ENCODE data around the gene RBM14. TPM values are rescaled to one million over a fixed set of nuclear protein-coding genes. Genes with fewer than 3 reads are reported as not detected.
A peak's percentile ranks its signal among the peaks of the same experiment; 100 is the strongest.
"Not testable (repeated sequence)": the region's sequence is repeated elsewhere in the genome, so short reads cannot be mapped to it uniquely, and the experiment has no call there.

Gene RBM14
- total RNA-seq, 4 donors from 2014 or later: 42.4 to 72.6 (median 61.5) TPM

DNA sequence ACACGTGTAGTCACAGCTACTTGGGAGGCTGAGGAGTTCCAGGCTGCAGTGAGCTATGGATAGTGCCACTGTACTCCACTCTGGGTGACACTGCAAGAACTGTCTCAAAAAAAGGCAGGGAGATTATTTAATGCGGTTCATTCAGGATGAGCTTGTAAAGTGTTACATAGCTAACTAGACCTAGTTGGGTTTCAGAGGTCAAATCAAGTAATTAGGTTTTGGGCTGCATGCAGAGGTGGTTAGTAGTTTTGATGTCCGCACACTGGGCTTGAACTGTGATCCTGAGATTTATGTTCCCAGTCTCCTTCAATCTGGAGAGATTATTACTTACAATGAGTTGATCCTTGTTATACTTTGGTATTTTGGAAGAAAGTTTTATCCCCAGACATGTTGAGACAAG is 20.0 kb downstream of the RBM14 start:
- H3K4me1 ChIP-seq: peaks cover 7 to 43% (median 28%) of the 10 kb centered on the region in 4 donors
- no peak overlapping the region for H3K4me3 ChIP-seq
- WGBS, 2 donors: 67 to 82% methylated on average over 3 of the region's 3 CpGs
- no peak overlapping the region for H3K27ac ChIP-seq
- no peaks in the 10 kb centered on the region for H3K9me3 ChIP-seq
- no peak for TF ChIP-seq POLR2A (IDR thresholded peaks at IDR 0.05)
- TF ChIP-seq EP300 (IDR thresholded peaks at IDR 0.05): no peak
- TF ChIP-seq, protein P1, sequence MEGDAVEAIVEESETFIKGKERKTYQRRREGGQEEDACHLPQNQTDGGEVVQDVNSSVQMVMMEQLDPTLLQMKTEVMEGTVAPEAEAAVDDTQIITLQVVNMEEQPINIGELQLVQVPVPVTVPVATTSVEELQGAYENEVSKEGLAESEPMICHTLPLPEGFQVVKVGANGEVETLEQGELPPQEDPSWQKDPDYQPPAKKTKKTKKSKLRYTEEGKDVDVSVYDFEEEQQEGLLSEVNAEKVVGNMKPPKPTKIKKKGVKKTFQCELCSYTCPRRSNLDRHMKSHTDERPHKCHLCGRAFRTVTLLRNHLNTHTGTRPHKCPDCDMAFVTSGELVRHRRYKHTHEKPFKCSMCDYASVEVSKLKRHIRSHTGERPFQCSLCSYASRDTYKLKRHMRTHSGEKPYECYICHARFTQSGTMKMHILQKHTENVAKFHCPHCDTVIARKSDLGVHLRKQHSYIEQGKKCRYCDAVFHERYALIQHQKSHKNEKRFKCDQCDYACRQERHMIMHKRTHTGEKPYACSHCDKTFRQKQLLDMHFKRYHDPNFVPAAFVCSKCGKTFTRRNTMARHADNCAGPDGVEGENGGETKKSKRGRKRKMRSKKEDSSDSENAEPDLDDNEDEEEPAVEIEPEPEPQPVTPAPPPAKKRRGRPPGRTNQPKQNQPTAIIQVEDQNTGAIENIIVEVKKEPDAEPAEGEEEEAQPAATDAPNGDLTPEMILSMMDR (IDR thresholded peaks at IDR 0.05): no peak
- no peak for DNase-seq (ENCODE audit: low spot score in 2 of 2)
- no peaks in the 10 kb centered on the region for H3K27me3 ChIP-seq
- peaks cover 0 to 23% (median 10%) of the 10 kb centered on the region in 3 donors for H3K36me3 ChIP-seq

DNA sequence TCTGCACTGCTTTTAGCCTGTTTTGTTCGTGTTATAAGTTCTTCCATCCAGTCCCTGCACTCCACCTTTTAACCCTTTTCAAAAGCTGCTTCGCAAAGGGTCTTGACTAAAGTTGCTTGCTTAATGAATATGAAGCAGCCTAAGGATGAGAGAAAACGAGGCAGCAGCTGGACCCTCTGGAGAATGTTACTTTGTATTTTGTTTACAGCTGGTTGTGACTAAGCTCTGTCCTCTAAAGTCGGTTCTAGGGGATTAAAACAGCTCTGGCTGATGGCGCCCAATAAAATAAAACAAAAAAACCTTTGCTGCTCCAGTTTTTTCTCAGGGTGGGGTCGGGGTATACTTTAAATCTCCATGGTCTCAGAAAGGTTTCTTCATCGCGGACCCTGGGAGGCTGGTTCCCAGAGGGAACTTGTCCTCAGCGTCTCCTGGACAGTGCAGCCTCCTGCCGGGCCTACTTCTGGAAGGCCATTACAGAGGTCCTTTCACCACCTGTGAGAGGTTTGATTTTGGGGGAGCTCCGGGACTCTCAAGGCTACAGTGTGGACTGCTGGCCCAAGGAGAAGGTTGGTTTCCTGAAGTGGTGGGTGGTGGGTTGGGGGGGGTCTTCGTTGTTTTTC is 21.2 kb downstream of the RBM14 start:
- WGBS, 2 donors: 30 to 35% methylated on average over 12 of the region's 12 CpGs
- DNase-seq (ENCODE audit: low spot score in 2 of 2): no peak
- Histone ChIP-seq H3K27ac (peak overlapping the region; percentile 45 to 95 (median 90)), H3K27me3 (no peaks in the 10 kb centered on the region), H3K4me3 (peak overlapping the region; percentile 53 to 91 (median 75)), H3K9me3 (no peaks in the 10 kb centered on the region), H3K36me3 (peaks cover 0 to 23% (median 10%) of the 10 kb centered on the region in 3 donors), H3K4me1 (peaks cover 7 to 50% (median 40%) of the 10 kb centered on the region in 4 donors)
- TF ChIP-seq, protein P1 (IDR thresholded peaks at IDR 0.05): no peak
- TF ChIP-seq POLR2A (IDR thresholded peaks at IDR 0.05): no peak
- no peak for TF ChIP-seq EP300 (IDR thresholded peaks at IDR 0.05)

DNA sequence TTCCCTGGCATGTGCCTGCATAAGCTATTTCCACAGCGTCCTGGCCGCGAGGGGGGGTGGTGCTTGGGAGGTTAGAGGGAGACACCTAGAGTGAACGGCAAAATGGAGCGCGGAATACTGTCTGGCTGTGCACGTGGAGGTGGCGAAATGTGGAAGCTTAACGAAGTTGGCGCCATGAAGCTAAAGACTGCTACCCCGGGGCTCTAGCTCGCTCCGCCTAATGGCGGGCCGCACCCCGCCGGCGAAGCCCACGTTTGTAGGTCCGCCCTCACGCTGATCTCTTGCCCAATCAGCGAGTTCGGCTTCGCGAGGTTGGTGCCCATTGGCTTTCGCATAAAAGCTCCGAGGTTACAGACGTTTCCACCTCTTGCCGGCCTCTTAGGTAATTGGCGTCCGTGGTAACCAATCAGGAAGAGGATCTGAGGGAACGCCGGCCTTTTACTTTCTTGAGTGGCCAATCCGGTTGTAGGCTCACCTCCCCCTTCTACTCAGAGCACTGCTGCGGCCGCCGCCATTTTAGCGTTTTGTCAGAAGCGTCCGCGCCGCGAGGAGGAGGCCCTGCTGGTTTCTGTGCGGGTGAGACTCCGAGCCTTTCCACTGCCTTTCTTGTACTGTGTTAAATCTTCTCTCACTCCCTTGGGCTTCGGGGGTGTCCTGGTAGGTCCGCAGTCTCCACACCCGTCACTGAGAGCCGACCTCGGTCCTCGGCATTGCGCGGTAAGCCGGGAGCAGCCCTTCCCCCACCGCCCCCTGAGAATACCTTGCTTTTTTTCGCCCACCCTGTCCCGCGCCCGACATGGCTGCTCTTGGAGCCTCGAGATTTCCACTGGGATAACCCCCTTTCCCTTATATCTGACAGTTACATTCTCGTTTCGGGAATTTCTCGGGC is 22.0 kb downstream of the RBM14 start, which contains the start of gene RBM4:
RBM4 (plus strand) TSS at position 527 of the 889 bp plus-strand sequence. CDS start 1,009 bp downstream, outside the sequence.
- peak; percentile 15 to 99 for TF ChIP-seq EP300 (IDR thresholded peaks at IDR 0.05)
- peak; percentile 84 to 97 for TF ChIP-seq POLR2A (IDR thresholded peaks at IDR 0.05)
- TF ChIP-seq, protein P1 (IDR thresholded peaks at IDR 0.05): peak in 1 of 5 experiments; percentile 49
- H3K4me3 ChIP-seq: peak within 1 kb of the TSS; percentile 75 to 91 (median 80)
- peak within 1 kb of the TSS; percentile 81 to 95 (median 90) for H3K27ac ChIP-seq
- peak; percentile 93 to 98 for DNase-seq (ENCODE audit: low spot score in 2 of 2)
- peaks cover 7 to 58% (median 44%) of the 10 kb centered on the region in 4 donors for H3K4me1 ChIP-seq
- no peaks in the 10 kb centered on the region for H3K27me3 ChIP-seq
- 0% methylated on average over 61 to 62 of the region's 63 CpGs for WGBS, 2 donors
- no peaks in the 10 kb centered on the region for H3K9me3 ChIP-seq
- H3K36me3 ChIP-seq: peaks cover 0 to 26% (median 12%) of the 10 kb centered on the region in 3 donors

DNA sequence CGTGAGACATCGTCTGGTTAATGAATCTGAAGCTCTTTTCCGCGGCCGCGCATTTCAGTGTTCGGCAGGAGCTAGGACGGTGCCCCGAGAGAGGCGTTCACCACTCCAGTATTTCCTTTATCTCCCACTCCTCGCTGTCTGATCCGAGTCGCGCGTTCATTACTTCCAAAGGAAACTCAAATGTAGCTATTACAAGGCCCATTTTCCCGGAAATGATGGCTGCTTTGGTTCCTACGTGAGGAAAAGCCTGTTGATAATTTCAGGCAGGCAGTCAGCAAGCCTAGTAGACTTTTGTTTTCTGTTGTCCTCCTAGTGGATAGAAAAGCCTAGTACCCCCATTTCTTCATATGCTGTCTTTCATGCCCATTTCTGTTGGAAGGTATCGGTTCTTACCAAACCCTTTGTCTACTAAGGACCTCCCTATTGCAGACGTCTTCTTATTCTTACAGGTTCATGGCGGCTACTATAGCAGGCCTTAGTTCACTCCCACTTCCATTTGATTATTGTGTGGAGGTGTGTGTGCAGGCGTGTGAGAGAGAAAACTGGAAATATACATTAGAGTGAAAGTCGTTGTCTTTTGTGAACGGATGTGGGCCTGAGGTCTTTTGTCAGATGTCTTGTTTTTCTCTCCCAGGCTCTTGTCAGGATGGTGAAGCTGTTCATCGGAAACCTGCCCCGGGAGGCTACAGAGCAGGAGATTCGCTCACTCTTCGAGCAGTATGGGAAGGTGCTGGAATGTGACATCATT is 22.8 kb downstream of the RBM14 start:
- WGBS, 2 donors: 2 to 4% methylated on average over 27 of the region's 27 CpGs
- peak in 1 of 2 donors; percentile 27 for DNase-seq (ENCODE audit: low spot score in 2 of 2)
- TF ChIP-seq POLR2A (IDR thresholded peaks at IDR 0.05): no peak
- no peak for TF ChIP-seq EP300 (IDR thresholded peaks at IDR 0.05)
- TF ChIP-seq, protein P1 (IDR thresholded peaks at IDR 0.05): no peak
- Histone ChIP-seq H3K27ac (peak overlapping the region; percentile 81 to 95 (median 89)), H3K9me3 (no peaks in the 10 kb centered on the region), H3K4me3 (peak overlapping the region; percentile 75 to 91 (median 80)), H3K36me3 (peaks cover 0 to 31% (median 20%) of the 10 kb centered on the region in 3 donors), H3K27me3 (no peaks in the 10 kb centered on the region), H3K4me1 (peaks cover 7 to 66% (median 50%) of the 10 kb centered on the region in 4 donors)

DNA sequence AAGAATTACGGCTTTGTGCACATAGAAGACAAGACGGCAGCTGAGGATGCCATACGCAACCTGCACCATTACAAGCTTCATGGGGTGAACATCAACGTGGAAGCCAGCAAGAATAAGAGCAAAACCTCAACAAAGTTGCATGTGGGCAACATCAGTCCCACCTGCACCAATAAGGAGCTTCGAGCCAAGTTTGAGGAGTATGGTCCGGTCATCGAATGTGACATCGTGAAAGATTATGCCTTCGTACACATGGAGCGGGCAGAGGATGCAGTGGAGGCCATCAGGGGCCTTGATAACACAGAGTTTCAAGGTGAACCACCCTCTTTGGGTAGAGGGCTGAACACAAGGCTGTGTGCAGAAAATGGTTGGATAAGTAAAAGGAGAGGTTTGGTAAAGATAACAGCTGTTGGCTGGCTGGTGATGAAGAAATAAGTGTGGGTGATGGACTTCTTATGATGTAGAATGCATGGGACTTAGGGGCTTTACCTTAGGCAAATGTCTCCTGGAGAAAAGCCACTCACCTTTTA is 23.4 kb downstream of the RBM14 start:
- WGBS, 2 donors: 55% methylated on average over 10 of the region's 10 CpGs
- H3K27me3 ChIP-seq; DNase-seq (ENCODE audit: low spot score in 2 of 2); H3K9me3 ChIP-seq: not testable (repeated sequence)
- Histone ChIP-seq H3K4me1 (peaks cover 7 to 72% (median 54%) of the 10 kb centered on the region in 4 donors), H3K36me3 (peaks cover 0 to 38% (median 20%) of the 10 kb centered on the region in 3 donors), H3K27ac (peak overlapping the region in 2 of 4 donors; percentile 87 to 91), H3K4me3 (peak overlapping the region in 3 of 4 donors; percentile 75 to 91 (median 84))

Measured in tibial nerve (tissue), 4 donors.